ENCODE measurements around the gene LYAR. TPM values are rescaled to one million over a fixed set of nuclear protein-coding genes. Genes with fewer than 3 reads are reported as not detected.

The LYAR gene
- total and polyA plus RNA-seq, 10 of the 15 experiments (the other 5 are each of a cell fraction or from before 2014, with no cell fraction given): 18.3 to 85.4 (median 40.1) TPM

DNA sequence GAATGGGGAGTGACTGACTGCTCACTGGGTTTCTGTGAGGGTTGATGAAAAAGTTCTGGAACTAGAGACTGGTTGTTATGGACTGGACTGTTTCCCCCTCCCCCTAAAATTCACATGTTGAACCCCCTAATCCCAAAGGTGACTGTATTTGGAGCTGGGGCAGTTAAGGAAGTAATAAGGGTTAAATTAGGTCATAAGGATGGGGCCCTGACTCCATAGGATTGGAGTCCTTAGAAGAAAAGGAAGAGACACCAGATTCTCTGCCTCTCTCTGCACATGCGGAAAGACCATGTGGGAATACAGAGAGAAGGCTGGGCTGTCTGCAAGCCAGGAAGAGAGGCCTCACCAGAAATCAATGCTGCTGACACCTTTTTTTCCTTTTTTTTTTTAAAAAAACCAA lies 38.3 kb upstream of the LYAR start:
- ChIA-PET CTCF (interaction anchor here (1.2 kb wide), 1 partner anchor 129 kb away, joined by 4 read pairs; no protein-coding TSS in a partner anchor), SMC1A (ENCODE audit: uncharacterized antibody, unreplicated experiment) (no interaction called here), RAD21 (ENCODE audit: unreplicated experiment) (no interaction called here), POLR2A (no interaction called here)
- in situ Hi-C loops (cut with MboI) (loop anchor here (25.0 kb wide), 1 partner anchor 341 kb away; no protein-coding TSS in a partner anchor), intact Hi-C loops (cut with micrococcal nuclease; ENCODE audit: unreplicated experiment) (no loop called here)
- Histone ChIP-seq H3K4me3 (no peak overlapping the region), H4K20me1 (ENCODE audit: control insufficient read depth, insufficient read depth) (no peaks in the 10 kb centered on the region), H2AFZ (ENCODE audit: control insufficient read depth, low read depth, low read length) (no peak overlapping the region), H3K27ac (ENCODE audit: control insufficient read depth, insufficient read depth) (no peak overlapping the region), H3K9ac (ENCODE audit: control insufficient read depth, insufficient read depth, low read length) (no peak overlapping the region), H3K4me2 (ENCODE audit: control insufficient read depth, insufficient read depth) (no peak overlapping the region), H3K9me3 (replicated peaks; ENCODE audit: control insufficient read depth, insufficient read depth, low read length) (no peaks in the 10 kb centered on the region), H3K36me3 (ENCODE audit: control insufficient read depth in 2 of 2, insufficient read depth in 2 of 2, low read length in 1 of 2) (no peaks in the 10 kb centered on the region), H3K4me1 (ENCODE audit: control insufficient read depth, insufficient read depth, low read length) (peaks cover under 1% of the 10 kb centered on the region; the same call in 1 of the 2 replicates), H3K79me2 (ENCODE audit: control insufficient read depth, insufficient read depth, low read length) (no peaks in the 10 kb centered on the region), H3K27me3 (replicated peaks in 1 of 2; ENCODE audit: control insufficient read depth in 2 of 2, insufficient read depth in 2 of 2, low read length in 1 of 2) (no peaks in the 10 kb centered on the region)
- 100% methylated on average over 1 of the region's 1 CpG for whole genome bisulfite sequencing (ENCODE audit: insufficient coverage, insufficient replicate concordance, low lambda C conversion rate, missing lambda C conversion rate)
- no peak for DNase-seq (ENCODE audit: low read depth, low spot score)
- FAIRE-seq: no peak
- BruUV-seq (replicated peaks): no TSS peak
- no peak for ATAC-seq
- TF ChIP-seq ZSCAN29 (IDR thresholded peaks at IDR 0.05) (no peak), KAT2A (conservative IDR thresholded peaks at IDR 0.05; ENCODE audit: control insufficient read depth, low read depth, low read length) (no peak), SIN3A (IDR thresholded peaks at IDR 0.05; ENCODE audit: low read depth, low read length) (no peak), TCF12 (IDR thresholded peaks at IDR 0.05; ENCODE audit: low read depth, low read length) (no peak), RAD21 (IDR thresholded peaks at IDR 0.05; ENCODE audit: insufficient read depth, low read depth, low read length) (no peak), ATF3 (IDR thresholded peaks at IDR 0.05; ENCODE audit: borderline replicate concordance, extremely low read depth, low read depth, low read length) (no peak), NFYA (IDR thresholded peaks at IDR 0.05; ENCODE audit: borderline replicate concordance, low read depth, low read length) (no peak), ZNF274 (IDR thresholded peaks at IDR 0.05; ENCODE audit: insufficient read depth, insufficient read length) (no peak), ELK1 (IDR thresholded peaks at IDR 0.05; ENCODE audit: low read depth, low read length) (no peak), MLLT1 (IDR thresholded peaks at IDR 0.05) (no peak), CEBPB (IDR thresholded peaks at IDR 0.05; ENCODE audit: borderline replicate concordance in 1 of 2, low read depth in 2 of 2, low read length in 2 of 2) (no peak), MTA3 (IDR thresholded peaks at IDR 0.05; ENCODE audit: borderline replicate concordance, low read length) (no peak), TBL1XR1 (IDR thresholded peaks at IDR 0.05; ENCODE audit: low read depth, low read length) (no peak)
- TF ChIP-seq, protein P1, sequence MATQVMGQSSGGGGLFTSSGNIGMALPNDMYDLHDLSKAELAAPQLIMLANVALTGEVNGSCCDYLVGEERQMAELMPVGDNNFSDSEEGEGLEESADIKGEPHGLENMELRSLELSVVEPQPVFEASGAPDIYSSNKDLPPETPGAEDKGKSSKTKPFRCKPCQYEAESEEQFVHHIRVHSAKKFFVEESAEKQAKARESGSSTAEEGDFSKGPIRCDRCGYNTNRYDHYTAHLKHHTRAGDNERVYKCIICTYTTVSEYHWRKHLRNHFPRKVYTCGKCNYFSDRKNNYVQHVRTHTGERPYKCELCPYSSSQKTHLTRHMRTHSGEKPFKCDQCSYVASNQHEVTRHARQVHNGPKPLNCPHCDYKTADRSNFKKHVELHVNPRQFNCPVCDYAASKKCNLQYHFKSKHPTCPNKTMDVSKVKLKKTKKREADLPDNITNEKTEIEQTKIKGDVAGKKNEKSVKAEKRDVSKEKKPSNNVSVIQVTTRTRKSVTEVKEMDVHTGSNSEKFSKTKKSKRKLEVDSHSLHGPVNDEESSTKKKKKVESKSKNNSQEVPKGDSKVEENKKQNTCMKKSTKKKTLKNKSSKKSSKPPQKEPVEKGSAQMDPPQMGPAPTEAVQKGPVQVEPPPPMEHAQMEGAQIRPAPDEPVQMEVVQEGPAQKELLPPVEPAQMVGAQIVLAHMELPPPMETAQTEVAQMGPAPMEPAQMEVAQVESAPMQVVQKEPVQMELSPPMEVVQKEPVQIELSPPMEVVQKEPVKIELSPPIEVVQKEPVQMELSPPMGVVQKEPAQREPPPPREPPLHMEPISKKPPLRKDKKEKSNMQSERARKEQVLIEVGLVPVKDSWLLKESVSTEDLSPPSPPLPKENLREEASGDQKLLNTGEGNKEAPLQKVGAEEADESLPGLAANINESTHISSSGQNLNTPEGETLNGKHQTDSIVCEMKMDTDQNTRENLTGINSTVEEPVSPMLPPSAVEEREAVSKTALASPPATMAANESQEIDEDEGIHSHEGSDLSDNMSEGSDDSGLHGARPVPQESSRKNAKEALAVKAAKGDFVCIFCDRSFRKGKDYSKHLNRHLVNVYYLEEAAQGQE (IDR thresholded peaks at IDR 0.05; ENCODE audit: low read depth, low read length): no peak
